ENCODE data around the gene DAGLB.

DNA sequence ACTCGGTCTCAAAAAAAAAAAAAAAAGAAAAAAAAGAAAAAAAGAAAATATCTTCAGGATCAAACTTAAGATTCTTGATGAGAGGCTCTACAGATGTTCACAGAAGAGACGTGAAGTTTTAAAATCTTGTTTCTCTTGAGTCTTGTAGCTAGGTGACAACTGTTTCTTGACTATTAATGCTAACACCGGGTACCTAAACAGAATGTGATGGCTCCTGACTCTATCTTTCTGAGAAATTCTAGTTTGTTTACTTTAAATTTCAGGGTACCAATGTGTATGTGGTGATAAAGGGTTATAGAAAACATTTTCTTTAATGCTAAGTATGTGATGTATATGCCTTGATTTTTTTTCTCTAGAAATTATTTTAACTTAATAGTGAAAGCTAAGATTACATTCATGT is 61.0 kb downstream of the DAGLB start:
- TF ChIP-seq, protein P1, sequence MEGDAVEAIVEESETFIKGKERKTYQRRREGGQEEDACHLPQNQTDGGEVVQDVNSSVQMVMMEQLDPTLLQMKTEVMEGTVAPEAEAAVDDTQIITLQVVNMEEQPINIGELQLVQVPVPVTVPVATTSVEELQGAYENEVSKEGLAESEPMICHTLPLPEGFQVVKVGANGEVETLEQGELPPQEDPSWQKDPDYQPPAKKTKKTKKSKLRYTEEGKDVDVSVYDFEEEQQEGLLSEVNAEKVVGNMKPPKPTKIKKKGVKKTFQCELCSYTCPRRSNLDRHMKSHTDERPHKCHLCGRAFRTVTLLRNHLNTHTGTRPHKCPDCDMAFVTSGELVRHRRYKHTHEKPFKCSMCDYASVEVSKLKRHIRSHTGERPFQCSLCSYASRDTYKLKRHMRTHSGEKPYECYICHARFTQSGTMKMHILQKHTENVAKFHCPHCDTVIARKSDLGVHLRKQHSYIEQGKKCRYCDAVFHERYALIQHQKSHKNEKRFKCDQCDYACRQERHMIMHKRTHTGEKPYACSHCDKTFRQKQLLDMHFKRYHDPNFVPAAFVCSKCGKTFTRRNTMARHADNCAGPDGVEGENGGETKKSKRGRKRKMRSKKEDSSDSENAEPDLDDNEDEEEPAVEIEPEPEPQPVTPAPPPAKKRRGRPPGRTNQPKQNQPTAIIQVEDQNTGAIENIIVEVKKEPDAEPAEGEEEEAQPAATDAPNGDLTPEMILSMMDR (IDR thresholded peaks at IDR 0.05) = no peak
- TF ChIP-seq POLR2A (IDR thresholded peaks at IDR 0.05) = no peak
